ENCODE results near the gene SPATA4. TPM values are rescaled to one million over a fixed set of nuclear protein-coding genes. Genes with fewer than 3 reads are reported as not detected.
A peak's percentile ranks its signal among the peaks of the same experiment; 100 is the strongest.

The SPATA4 gene
- total RNA-seq (2021; ENCODE audit: unreplicated experiment) (not detected), Bru-seq, nascent RNA (percentile 15 among the genes with signal in this experiment), BruChase-seq, experiment 1, labeled RNA remaining after a 2-hour chase (percentile 14 among the genes with signal in this experiment), BruChase-seq, experiment 2, labeled RNA remaining after a 6-hour chase (percentile 8 among the genes with signal in this experiment)
- not detected for polyA plus RNA-seq (2012; ENCODE audit: insufficient read length)
- long read RNA-seq: 0 reads

DNA sequence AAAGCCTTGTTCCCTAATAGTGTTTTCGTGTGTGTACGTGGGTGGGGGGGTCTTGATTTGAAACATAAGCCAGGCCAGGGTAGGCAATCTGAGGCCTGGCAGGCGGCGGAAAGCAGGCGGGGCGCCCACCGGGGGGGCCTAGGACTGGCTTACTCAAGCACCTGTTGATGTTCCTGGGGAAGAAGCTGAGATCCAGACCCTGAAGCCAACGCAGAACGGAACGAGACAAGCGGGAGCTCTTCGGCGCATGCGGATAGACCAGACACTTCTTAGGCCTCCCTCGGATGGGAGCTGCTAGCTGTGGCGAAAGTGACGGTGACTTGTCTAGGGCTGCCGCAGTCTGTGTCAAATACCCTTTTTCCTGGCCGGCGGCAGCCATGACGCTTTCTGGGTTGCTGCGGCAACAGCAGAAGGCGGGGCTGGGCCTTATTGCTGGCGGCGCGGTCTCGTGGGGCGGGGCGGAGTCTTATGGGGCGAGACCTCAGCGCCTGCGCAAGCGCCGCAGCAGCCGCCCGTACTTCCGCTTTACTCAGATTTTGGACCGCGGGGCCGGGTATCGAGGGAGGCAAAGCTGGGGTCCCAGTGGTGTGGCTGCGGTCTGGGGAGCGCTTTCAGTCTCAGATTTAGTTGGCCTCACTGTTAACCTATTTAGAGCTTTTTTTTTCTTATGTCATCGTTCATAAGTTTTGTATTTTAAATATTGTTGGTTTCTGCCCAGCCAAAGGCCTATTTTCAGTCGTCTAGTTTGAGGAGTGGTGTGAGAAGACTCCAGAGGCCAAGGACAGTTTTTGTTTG is at the start of gene SPATA4:
TSS of gene SPATA4 (minus strand) at position 402 of the 795 bp plus-strand sequence. CDS start at position 379, 23 bp downstream.
- H3K27me3 ChIP-seq (ENCODE audit: control insufficient read depth, insufficient read depth, low read length): no peaks in the 10 kb centered on the region
- H3K36me3 ChIP-seq (ENCODE audit: control insufficient read depth, insufficient read depth, low read length): no peaks in the 10 kb centered on the region
- no TSS peak for BruUV-seq (replicated peaks)
- peak within 1 kb of the TSS; percentile 85 for H3K27ac ChIP-seq (ENCODE audit: low read length)
- POLR2A ChIA-PET: no interaction called here
- DNase-seq (ENCODE audit: low read depth, low spot score): peak; percentile 57
- intact Hi-C loops (cut with micrococcal nuclease; ENCODE audit: unreplicated experiment): no loop called here
- in situ Hi-C loops (cut with HindIII; ENCODE audit: low pct_unique_long_range_greater_than_20kb, low sequenced_read_pairs): no loop called here
- CTCF ChIA-PET: interaction anchor here (0.6 kb wide), 1 partner anchor 111 kb away, joined by 3 read pairs; no protein-coding TSS in a partner anchor
- peak within 1 kb of the TSS; percentile 64 to 78 for H3K4me3 ChIP-seq (ENCODE audit: low read depth in 2 of 2, low read length in 2 of 2)
- TF ChIP-seq, protein P1, sequence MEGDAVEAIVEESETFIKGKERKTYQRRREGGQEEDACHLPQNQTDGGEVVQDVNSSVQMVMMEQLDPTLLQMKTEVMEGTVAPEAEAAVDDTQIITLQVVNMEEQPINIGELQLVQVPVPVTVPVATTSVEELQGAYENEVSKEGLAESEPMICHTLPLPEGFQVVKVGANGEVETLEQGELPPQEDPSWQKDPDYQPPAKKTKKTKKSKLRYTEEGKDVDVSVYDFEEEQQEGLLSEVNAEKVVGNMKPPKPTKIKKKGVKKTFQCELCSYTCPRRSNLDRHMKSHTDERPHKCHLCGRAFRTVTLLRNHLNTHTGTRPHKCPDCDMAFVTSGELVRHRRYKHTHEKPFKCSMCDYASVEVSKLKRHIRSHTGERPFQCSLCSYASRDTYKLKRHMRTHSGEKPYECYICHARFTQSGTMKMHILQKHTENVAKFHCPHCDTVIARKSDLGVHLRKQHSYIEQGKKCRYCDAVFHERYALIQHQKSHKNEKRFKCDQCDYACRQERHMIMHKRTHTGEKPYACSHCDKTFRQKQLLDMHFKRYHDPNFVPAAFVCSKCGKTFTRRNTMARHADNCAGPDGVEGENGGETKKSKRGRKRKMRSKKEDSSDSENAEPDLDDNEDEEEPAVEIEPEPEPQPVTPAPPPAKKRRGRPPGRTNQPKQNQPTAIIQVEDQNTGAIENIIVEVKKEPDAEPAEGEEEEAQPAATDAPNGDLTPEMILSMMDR (IDR thresholded peaks at IDR 0.05): no peak
- TF ChIP-seq SIN3A (IDR thresholded peaks at IDR 0.05; ENCODE audit: borderline replicate concordance, insufficient read depth, low read depth, low read length): peak; percentile 97
- 0 out of 2 replicates have a peak, but pooled peaks have one; percentile 63 for TF ChIP-seq POLR2AphosphoS5 (IDR thresholded peaks at IDR 0.05; ENCODE audit: low read depth, low read length)
- H3K9me3 ChIP-seq (ENCODE audit: control insufficient read depth, insufficient read depth, low read depth, low read length): no peaks in the 10 kb centered on the region
- peak; percentile 98 for ATAC-seq
- H3K4me1 ChIP-seq (ENCODE audit: control insufficient read depth, insufficient read depth, low read length): no peaks in the 10 kb centered on the region

DNA sequence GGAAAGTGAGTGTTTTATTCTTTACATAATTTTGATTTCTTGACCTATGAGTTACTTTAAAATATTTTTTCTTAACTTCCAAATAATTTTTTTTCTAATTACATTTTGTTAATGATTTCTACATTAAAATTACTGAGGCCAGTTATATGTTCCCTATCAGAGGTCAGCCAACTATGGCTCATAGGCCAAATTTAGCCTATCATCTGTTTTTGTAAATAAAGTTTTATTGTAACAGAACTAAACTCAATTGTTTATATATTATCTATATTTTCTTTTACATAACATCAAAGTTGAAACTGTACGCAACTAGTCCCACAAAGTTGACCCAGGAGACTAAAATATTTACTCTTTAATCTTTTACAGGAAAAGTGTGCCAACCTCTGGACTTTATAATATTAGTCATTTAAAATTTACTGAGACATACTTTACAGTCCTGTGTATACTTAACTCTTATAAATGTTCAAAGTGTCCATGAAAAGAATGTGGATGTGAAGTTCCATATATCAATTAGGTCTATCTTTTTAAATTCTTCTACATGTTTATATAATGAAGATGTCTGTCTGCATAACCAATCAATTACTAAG is 47.5 kb upstream of the SPATA4 start:
- CTCF ChIA-PET: no interaction called here
- POLR2A ChIA-PET: no interaction called here
- ATAC-seq: no peak

More for the DNA sequence above, 47.5 kb upstream of the SPATA4 start:
- Histone ChIP-seq H3K27ac (ENCODE audit: low read length) (no peak overlapping the region), H3K4me3 (ENCODE audit: low read depth in 2 of 2, low read length in 2 of 2) (no peak overlapping the region), H3K9me3 (ENCODE audit: control insufficient read depth, insufficient read depth, low read depth, low read length) (no peaks in the 10 kb centered on the region), H3K27me3 (ENCODE audit: control insufficient read depth, insufficient read depth, low read length) (no peaks in the 10 kb centered on the region), H3K36me3 (ENCODE audit: control insufficient read depth, insufficient read depth, low read length) (no peaks in the 10 kb centered on the region), H3K4me1 (ENCODE audit: control insufficient read depth, insufficient read depth, low read length) (no peaks in the 10 kb centered on the region)
- intact Hi-C loops (cut with micrococcal nuclease; ENCODE audit: unreplicated experiment) (no loop called here), in situ Hi-C loops (cut with HindIII; ENCODE audit: low pct_unique_long_range_greater_than_20kb, low sequenced_read_pairs) (no loop called here)
- TF ChIP-seq, protein P1 (IDR thresholded peaks at IDR 0.05): no peak
- TF ChIP-seq SIN3A (IDR thresholded peaks at IDR 0.05; ENCODE audit: borderline replicate concordance, insufficient read depth, low read depth, low read length) (no peak), POLR2AphosphoS5 (IDR thresholded peaks at IDR 0.05; ENCODE audit: low read depth, low read length) (no peak), TCF7L2 (IDR thresholded peaks at IDR 0.05; ENCODE audit: low read depth, low read length) (no peak)
- TF ChIP-seq, protein P2, sequence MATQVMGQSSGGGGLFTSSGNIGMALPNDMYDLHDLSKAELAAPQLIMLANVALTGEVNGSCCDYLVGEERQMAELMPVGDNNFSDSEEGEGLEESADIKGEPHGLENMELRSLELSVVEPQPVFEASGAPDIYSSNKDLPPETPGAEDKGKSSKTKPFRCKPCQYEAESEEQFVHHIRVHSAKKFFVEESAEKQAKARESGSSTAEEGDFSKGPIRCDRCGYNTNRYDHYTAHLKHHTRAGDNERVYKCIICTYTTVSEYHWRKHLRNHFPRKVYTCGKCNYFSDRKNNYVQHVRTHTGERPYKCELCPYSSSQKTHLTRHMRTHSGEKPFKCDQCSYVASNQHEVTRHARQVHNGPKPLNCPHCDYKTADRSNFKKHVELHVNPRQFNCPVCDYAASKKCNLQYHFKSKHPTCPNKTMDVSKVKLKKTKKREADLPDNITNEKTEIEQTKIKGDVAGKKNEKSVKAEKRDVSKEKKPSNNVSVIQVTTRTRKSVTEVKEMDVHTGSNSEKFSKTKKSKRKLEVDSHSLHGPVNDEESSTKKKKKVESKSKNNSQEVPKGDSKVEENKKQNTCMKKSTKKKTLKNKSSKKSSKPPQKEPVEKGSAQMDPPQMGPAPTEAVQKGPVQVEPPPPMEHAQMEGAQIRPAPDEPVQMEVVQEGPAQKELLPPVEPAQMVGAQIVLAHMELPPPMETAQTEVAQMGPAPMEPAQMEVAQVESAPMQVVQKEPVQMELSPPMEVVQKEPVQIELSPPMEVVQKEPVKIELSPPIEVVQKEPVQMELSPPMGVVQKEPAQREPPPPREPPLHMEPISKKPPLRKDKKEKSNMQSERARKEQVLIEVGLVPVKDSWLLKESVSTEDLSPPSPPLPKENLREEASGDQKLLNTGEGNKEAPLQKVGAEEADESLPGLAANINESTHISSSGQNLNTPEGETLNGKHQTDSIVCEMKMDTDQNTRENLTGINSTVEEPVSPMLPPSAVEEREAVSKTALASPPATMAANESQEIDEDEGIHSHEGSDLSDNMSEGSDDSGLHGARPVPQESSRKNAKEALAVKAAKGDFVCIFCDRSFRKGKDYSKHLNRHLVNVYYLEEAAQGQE (IDR thresholded peaks at IDR 0.05; ENCODE audit: insufficient read depth in 1 of 2, low read depth in 2 of 2, low read length in 1 of 2): no peak
- no peak for DNase-seq (ENCODE audit: low read depth, low spot score)
- no TSS peak for BruUV-seq (replicated peaks)
